Measurements from ENCODE around the gene AEBP1. TPM values are rescaled to one million over a fixed set of nuclear protein-coding genes. Genes with fewer than 3 reads are reported as not detected.

The AEBP1 gene
- total and polyA plus RNA-seq, 7 donors = 2.8 to 22.0 (median 7.8) TPM

DNA sequence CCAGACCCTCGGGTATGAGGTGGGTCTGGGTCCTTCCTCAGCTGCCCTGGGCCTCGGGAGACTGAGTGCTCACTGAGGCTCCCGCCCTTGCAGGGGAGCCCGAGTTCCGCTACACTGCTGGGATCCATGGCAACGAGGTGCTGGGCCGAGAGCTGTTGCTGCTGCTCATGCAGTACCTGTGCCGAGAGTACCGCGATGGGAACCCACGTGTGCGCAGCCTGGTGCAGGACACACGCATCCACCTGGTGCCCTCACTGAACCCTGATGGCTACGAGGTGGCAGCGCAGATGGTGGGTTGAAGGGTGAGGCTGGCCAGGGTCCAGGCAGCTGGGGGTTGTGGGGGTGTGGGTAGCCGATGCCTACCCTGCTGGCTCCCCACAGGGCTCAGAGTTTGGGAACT lies 7.6 kb downstream of the AEBP1 start:
- H3K36me3 ChIP-seq (ENCODE audit: insufficient read depth in 1 of 2, low read depth in 1 of 2) = peaks cover 0 to 23% of the 10 kb centered on the region in 2 donors
- H3K27ac ChIP-seq = no peak overlapping the region
- peaks cover 18% of the 10 kb centered on the region for H3K4me1 ChIP-seq
- intact Hi-C loops (cut with DNase I) = no loop called here
- TF ChIP-seq, protein P1, sequence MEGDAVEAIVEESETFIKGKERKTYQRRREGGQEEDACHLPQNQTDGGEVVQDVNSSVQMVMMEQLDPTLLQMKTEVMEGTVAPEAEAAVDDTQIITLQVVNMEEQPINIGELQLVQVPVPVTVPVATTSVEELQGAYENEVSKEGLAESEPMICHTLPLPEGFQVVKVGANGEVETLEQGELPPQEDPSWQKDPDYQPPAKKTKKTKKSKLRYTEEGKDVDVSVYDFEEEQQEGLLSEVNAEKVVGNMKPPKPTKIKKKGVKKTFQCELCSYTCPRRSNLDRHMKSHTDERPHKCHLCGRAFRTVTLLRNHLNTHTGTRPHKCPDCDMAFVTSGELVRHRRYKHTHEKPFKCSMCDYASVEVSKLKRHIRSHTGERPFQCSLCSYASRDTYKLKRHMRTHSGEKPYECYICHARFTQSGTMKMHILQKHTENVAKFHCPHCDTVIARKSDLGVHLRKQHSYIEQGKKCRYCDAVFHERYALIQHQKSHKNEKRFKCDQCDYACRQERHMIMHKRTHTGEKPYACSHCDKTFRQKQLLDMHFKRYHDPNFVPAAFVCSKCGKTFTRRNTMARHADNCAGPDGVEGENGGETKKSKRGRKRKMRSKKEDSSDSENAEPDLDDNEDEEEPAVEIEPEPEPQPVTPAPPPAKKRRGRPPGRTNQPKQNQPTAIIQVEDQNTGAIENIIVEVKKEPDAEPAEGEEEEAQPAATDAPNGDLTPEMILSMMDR (IDR thresholded peaks at IDR 0.05) = no peak
- no peak overlapping the region for H3K4me3 ChIP-seq
- ATAC-seq = no peak
- WGBS, 3 donors = 78 to 84% (median 82%) methylated on average over 16 of the region's 16 CpGs
- no peaks in the 10 kb centered on the region for H3K9me3 ChIP-seq
- no peaks in the 10 kb centered on the region for H3K27me3 ChIP-seq (ENCODE audit: insufficient read depth in 3 of 3, low read length in 2 of 3)
- no peak for DNase-seq

DNA sequence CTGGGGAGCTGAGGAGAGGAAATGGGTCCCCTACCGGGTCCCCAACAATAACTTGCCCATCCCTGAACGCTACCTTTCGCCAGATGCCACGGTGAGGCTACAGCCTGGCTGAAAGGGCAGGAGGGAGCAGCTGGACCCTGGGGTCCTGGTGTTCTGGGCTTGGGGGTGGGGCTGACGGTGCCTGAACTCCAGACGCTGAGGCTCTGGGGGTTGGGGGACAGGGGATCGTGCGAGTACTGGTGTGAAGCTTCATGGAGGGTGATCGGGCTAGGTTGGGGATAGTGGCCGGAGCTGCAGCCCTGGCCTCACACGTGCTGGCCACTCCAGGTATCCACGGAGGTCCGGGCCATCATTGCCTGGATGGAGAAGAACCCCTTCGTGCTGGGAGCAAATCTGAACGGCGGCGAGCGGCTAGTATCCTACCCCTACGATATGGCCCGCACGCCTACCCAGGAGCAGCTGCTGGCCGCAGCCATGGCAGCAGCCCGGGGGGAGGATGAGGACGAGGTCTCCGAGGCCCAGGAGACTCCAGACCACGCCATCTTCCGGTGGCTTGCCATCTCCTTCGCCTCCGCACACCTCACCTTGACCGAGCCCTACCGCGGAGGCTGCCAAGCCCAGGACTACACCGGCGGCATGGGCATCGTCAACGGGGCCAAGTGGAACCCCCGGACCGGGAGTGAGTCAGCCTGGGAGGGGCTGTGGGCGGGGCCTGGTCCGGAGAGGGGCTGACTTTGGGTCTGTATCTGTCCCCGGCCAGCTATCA lies 8.3 kb downstream of the AEBP1 start:
- no peak overlapping the region for H3K27ac ChIP-seq
- DNase-seq (peak in 1 of 2 donors; percentile 46), ATAC-seq (peak in 1 of 4 donors; percentile 8)
- no peaks in the 10 kb centered on the region for H3K9me3 ChIP-seq
- no peaks in the 10 kb centered on the region for H3K27me3 ChIP-seq (ENCODE audit: insufficient read depth in 3 of 3, low read length in 2 of 3)
- WGBS, 3 donors = 48 to 70% (median 53%) methylated on average over 36 to 41 of the region's 41 CpGs
- peaks cover 0 to 30% of the 10 kb centered on the region in 2 donors for H3K36me3 ChIP-seq (ENCODE audit: insufficient read depth in 1 of 2, low read depth in 1 of 2)
- H3K4me3 ChIP-seq = no peak overlapping the region
- TF ChIP-seq, protein P1 (IDR thresholded peaks at IDR 0.05) = no peak
- H3K4me1 ChIP-seq = peaks cover 18% of the 10 kb centered on the region
- intact Hi-C loops (cut with DNase I) = no loop called here

DNA sequence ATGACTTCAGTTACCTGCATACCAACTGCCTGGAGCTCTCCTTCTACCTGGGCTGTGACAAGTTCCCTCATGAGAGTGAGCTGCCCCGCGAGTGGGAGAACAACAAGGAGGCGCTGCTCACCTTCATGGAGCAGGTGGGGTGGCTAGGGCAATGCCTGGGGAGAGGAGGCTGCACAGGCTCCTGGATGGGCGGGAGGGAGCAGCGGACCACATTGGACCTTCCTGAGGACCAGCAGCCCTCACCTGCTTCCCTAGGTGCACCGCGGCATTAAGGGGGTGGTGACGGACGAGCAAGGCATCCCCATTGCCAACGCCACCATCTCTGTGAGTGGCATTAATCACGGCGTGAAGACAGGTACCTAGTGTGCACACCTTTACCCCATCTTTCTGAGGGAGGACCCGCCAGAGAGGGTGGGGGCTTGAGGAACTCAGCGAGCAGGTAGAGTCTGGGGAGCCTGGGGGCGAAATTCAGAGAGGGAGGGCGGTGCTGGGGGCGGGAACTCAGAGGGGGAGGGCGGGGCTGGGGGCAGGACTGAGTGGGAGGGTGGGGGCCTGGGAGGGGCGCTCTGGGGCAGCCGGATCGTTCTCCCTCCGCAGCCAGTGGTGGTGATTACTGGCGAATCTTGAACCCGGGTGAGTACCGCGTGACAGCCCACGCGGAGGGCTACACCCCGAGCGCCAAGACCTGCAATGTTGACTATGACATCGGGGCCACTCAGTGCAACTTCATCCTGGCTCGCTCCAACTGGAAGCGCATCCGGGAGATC lies 9.0 kb downstream of the AEBP1 start:
- Histone ChIP-seq H3K36me3 (ENCODE audit: insufficient read depth in 1 of 2, low read depth in 1 of 2) (peaks cover 0 to 37% of the 10 kb centered on the region in 2 donors), H3K4me3 (no peak overlapping the region), H3K9me3 (no peaks in the 10 kb centered on the region), H3K4me1 (peaks cover 18% of the 10 kb centered on the region), H3K27ac (no peak overlapping the region), H3K27me3 (ENCODE audit: insufficient read depth in 3 of 3, low read length in 2 of 3) (no peaks in the 10 kb centered on the region)
- intact Hi-C loops (cut with DNase I) = no loop called here
- DNase-seq (peak in 1 of 2 donors; percentile 43), ATAC-seq (no peak)
- WGBS, 3 donors = 87 to 91% (median 90%) methylated on average over 29 to 34 of the region's 34 CpGs
- TF ChIP-seq, protein P1 (IDR thresholded peaks at IDR 0.05) = no peak

DNA sequence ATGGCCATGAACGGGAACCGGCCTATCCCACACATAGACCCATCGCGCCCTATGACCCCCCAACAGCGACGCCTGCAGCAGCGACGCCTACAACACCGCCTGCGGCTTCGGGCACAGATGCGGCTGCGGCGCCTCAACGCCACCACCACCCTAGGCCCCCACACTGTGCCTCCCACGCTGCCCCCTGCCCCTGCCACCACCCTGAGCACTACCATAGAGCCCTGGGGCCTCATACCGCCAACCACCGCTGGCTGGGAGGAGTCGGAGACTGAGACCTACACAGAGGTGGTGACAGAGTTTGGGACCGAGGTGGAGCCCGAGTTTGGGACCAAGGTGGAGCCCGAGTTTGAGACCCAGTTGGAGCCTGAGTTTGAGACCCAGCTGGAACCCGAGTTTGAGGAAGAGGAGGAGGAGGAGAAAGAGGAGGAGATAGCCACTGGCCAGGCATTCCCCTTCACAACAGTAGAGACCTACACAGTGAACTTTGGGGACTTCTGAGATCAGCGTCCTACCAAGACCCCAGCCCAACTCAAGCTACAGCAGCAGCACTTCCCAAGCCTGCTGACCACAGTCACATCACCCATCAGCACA lies 9.7 kb downstream of the AEBP1 start:
- peaks cover 0 to 41% of the 10 kb centered on the region in 2 donors for H3K36me3 ChIP-seq (ENCODE audit: insufficient read depth in 1 of 2, low read depth in 1 of 2)
- H3K4me3 ChIP-seq = no peak overlapping the region
- no peak overlapping the region for H3K27ac ChIP-seq
- TF ChIP-seq, protein P1 (IDR thresholded peaks at IDR 0.05) = no peak
- H3K4me1 ChIP-seq = peaks cover 18% of the 10 kb centered on the region
- no peaks in the 10 kb centered on the region for H3K27me3 ChIP-seq (ENCODE audit: insufficient read depth in 3 of 3, low read length in 2 of 3)
- 92 to 93% (median 93%) methylated on average over 24 of the region's 24 CpGs for WGBS, 3 donors
- intact Hi-C loops (cut with DNase I) = no loop called here
- no peak for ATAC-seq
- H3K9me3 ChIP-seq = no peaks in the 10 kb centered on the region
- peak in 1 of 2 donors; percentile 40 for DNase-seq
